Mesendoderm (in vitro differentiated cells): ENCODE results near the gene ALDH1A1.

ENCODE experiments used
- DNase-seq: peaks from one replicate; pipeline ENCODE4 v3.0.0; 2013
- H2AK5ac ChIP-seq: 2 replicates; pipeline ENCODE4 v1.6.1; 2013; ENCODE audit warnings: low read length, inconsistent platforms
- H2BK120ac ChIP-seq: 2 replicates; pipeline ENCODE4 v1.6.1; 2013; ENCODE audit warnings: low read depth, mild to moderate bottlenecking, low read length, moderate library complexity, mixed read lengths
- H2BK15ac ChIP-seq: replicated peaks from 2 replicates; pipeline ENCODE4 v1.6.1; 2013; ENCODE audit warnings: low read depth, mild to moderate bottlenecking, moderate library complexity
- H2BK5ac ChIP-seq: 2 replicates; pipeline ENCODE4 v1.6.1; 2013; ENCODE audit warnings: low read length, inconsistent platforms
- H3K18ac ChIP-seq: 2 replicates; pipeline ENCODE4 v1.6.1; 2013; ENCODE audit warnings: mild to moderate bottlenecking, low read length, mixed read lengths
- H3K23ac ChIP-seq: one replicate; pipeline ENCODE4 v1.6.1; 2013; ENCODE audit warnings: low read length
- H3K27ac ChIP-seq: 2 replicates; pipeline ENCODE4 v1.5.1; 2013; ENCODE audit warnings: low read depth, mild to moderate bottlenecking, inconsistent platforms, low read length, moderate library complexity
- H3K27me3 ChIP-seq: 2 replicates; pipeline ENCODE4 v1.6.1; 2013; ENCODE audit warnings: low read length, control low read depth, mild to moderate bottlenecking, inconsistent platforms; ENCODE audit not compliant: insufficient read depth, poor library complexity
- H3K36me3 ChIP-seq: 2 replicates; pipeline ENCODE4 v1.6.1; 2013; ENCODE audit warnings: low read length, inconsistent platforms; ENCODE audit not compliant: control insufficient read depth, insufficient read depth
- H3K4ac ChIP-seq: one replicate; pipeline ENCODE4 v1.6.1; 2013; ENCODE audit warnings: low read depth, mild to moderate bottlenecking, low read length, moderate library complexity
- H3K4me1 ChIP-seq: 2 replicates; pipeline ENCODE4 v1.6.1; 2013; ENCODE audit warnings: low read depth, low read length, inconsistent platforms; ENCODE audit not compliant: control insufficient read depth
- H3K4me2 ChIP-seq: 2 replicates; pipeline ENCODE4 v1.6.1; 2013; ENCODE audit warnings: low read length
- H3K4me3 ChIP-seq: 2 replicates; pipeline ENCODE4 v1.5.1; 2013; ENCODE audit warnings: mild to moderate bottlenecking, low read length
- H3K56ac ChIP-seq: one replicate; pipeline ENCODE4 v1.6.1; 2013; ENCODE audit warnings: low read length
- H3K79me1 ChIP-seq: 2 replicates; pipeline ENCODE4 v1.6.1; 2013; ENCODE audit warnings: low read length, inconsistent platforms
- H3K79me2 ChIP-seq: 2 replicates; pipeline ENCODE4 v1.6.1; 2013; ENCODE audit warnings: mild to moderate bottlenecking, low read length; ENCODE audit not compliant: control insufficient read depth, insufficient read depth
- H3K9ac ChIP-seq: 2 replicates; pipeline ENCODE4 v1.6.1; 2013; ENCODE audit warnings: low read length, inconsistent platforms
- H4K5ac ChIP-seq: one replicate; pipeline ENCODE4 v1.6.1; 2013; ENCODE audit warnings: low read length
- H4K8ac ChIP-seq: one replicate; pipeline ENCODE4 v1.6.1; 2013; ENCODE audit warnings: low read depth, mild to moderate bottlenecking, control low read depth, low read length, moderate library complexity
- WGBS: extraction: QIAGEN DNeasy Blood & Tissue Kit; methylation state at CpG from one replicate; pipeline ENCODE4 v1.1.7; 2013; ENCODE audit warnings: low lambda C conversion rate, missing lambda C conversion rate; ENCODE audit not compliant: insufficient coverage; ENCODE audit errors: extremely low coverage; 5-methylcytosine and 5-hydroxymethylcytosine counted together

Gene ALDH1A1

DNA sequence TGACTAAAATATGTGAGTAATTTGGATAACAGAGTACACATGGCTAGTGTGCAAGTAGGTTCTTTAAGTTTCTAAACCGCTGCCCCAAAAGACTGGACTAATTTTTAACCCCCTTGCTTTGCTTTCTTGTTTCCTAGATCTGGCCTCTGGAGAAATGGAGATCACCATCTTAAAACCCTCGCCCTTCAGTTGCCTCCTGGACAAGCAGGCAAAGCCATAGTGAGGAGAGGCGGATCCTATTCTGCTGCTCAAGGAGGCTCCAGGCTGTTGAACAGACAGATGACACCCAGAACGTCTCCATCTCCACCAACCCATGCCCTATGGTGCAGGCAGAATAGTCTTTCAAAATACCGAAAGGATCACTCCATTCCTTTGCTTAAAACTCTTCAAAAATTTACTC is 28.6 kb upstream of the ALDH1A1 start:
- peaks cover 2% of the 10 kb centered on the region for H3K4me1 ChIP-seq
- DNase-seq: no peak
- H3K56ac ChIP-seq: no peak overlapping the region
- no peaks in the 10 kb centered on the region for H3K79me2 ChIP-seq
- no CpG with 5 or more reads among the region's 5 CpGs for WGBS
- no peak overlapping the region for H2AK5ac ChIP-seq
- no peak overlapping the region for H3K4ac ChIP-seq
- H2BK120ac ChIP-seq: no peak overlapping the region
- H3K36me3 ChIP-seq: no peaks in the 10 kb centered on the region
- no peak overlapping the region for H2BK5ac ChIP-seq
- no peak overlapping the region for H2BK15ac ChIP-seq
- H3K4me3 ChIP-seq: no peak overlapping the region
- H3K23ac ChIP-seq: no peak overlapping the region
- H4K8ac ChIP-seq: no peak overlapping the region
- no peak overlapping the region for H3K27ac ChIP-seq
- no peak overlapping the region for H3K18ac ChIP-seq
- no peak overlapping the region for H3K4me2 ChIP-seq
- no peak overlapping the region for H3K9ac ChIP-seq
- H3K79me1 ChIP-seq: no peaks in the 10 kb centered on the region
- H3K27me3 ChIP-seq: no peaks in the 10 kb centered on the region
- H4K5ac ChIP-seq: no peak overlapping the region

DNA sequence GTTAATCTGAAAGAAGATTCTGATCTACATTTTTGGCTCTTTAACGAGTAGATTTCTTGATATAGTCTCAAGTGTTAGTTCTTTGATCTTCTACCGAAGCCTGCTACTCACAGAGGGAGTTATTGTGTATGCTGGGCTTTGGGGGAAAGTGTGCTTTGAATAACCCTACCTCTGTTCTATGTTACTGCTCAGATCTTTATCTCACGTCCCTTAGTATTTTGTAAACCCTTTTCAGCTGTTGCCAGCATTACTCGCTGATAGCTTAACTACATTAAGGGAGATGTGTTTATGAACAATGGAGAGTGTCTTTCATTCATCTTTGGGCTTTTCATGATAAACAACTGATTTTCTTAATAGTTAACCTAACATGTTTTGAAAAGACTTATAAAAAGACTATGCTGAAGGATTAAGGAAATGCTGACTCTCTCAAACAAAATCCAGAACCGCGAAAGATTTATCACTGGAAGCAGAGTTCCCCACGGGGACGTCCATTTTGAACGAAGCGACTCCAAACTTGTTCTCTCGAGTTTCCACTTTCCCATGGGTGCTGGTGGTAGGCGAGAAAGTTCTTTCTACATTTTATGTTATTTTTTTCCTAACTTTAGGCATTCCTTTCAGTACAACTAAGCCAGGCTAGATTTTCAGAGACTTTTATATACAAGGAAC is 27.9 kb upstream of the ALDH1A1 start:
- Histone ChIP-seq H3K36me3 (no peaks in the 10 kb centered on the region), H2BK120ac (no peak overlapping the region), H3K23ac (no peak overlapping the region), H3K56ac (no peak overlapping the region), H3K9ac (no peak overlapping the region), H3K4me3 (no peak overlapping the region), H4K5ac (no peak overlapping the region), H3K79me1 (no peaks in the 10 kb centered on the region), H3K4me1 (peaks cover 2% of the 10 kb centered on the region), H3K27me3 (no peaks in the 10 kb centered on the region), H3K4ac (no peak overlapping the region), H2AK5ac (no peak overlapping the region), H3K79me2 (no peaks in the 10 kb centered on the region), H3K4me2 (no peak overlapping the region), H4K8ac (no peak overlapping the region), H3K27ac (no peak overlapping the region), H2BK5ac (no peak overlapping the region), H3K18ac (no peak overlapping the region), H2BK15ac (no peak overlapping the region)
- WGBS: no CpG with 5 or more reads among the region's 12 CpGs
- DNase-seq: no peak

- peaks cover 2% of the 10 kb centered on the region for H3K4me1 ChIP-seq
- H2BK5ac ChIP-seq: no peak overlapping the region
- H3K56ac ChIP-seq: no peak overlapping the region
- H2AK5ac ChIP-seq: no peak overlapping the region
- H3K36me3 ChIP-seq: no peaks in the 10 kb centered on the region
- no peak for DNase-seq
- no peak overlapping the region for H3K23ac ChIP-seq
- no peak overlapping the region for H3K4me3 ChIP-seq
- H3K18ac ChIP-seq: no peak overlapping the region
- no peak overlapping the region for H3K4ac ChIP-seq
- H4K8ac ChIP-seq: no peak overlapping the region
- no CpG with 5 or more reads among the region's 2 CpGs for WGBS
- no peak overlapping the region for H4K5ac ChIP-seq
- no peaks in the 10 kb centered on the region for H3K27me3 ChIP-seq
- no peak overlapping the region for H3K27ac ChIP-seq
- no peak overlapping the region for H2BK15ac ChIP-seq
- H3K79me2 ChIP-seq: no peaks in the 10 kb centered on the region
- H3K9ac ChIP-seq: no peak overlapping the region
- no peak overlapping the region for H2BK120ac ChIP-seq
- H3K4me2 ChIP-seq: no peak overlapping the region
- H3K79me1 ChIP-seq: no peaks in the 10 kb centered on the region
These were observed 27.3 kb upstream of the ALDH1A1 start for GRCh38 chr9:72980183-72980582.

- Histone ChIP-seq H3K4me1 (peaks cover 2% of the 10 kb centered on the region), H4K5ac (no peak overlapping the region), H3K36me3 (no peaks in the 10 kb centered on the region), H3K27me3 (no peaks in the 10 kb centered on the region), H3K23ac (no peak overlapping the region), H2BK15ac (no peak overlapping the region), H3K9ac (no peak overlapping the region), H3K79me1 (no peaks in the 10 kb centered on the region), H3K27ac (no peak overlapping the region), H2BK120ac (no peak overlapping the region), H2AK5ac (no peak overlapping the region), H3K4ac (no peak overlapping the region), H4K8ac (no peak overlapping the region), H3K4me3 (no peak overlapping the region), H2BK5ac (no peak overlapping the region), H3K79me2 (no peaks in the 10 kb centered on the region), H3K18ac (no peak overlapping the region), H3K56ac (no peak overlapping the region), H3K4me2 (no peak overlapping the region)
- WGBS: no CpG with 5 or more reads among the region's 1 CpG
- DNase-seq: no peak
These were observed 26.7 kb upstream of the ALDH1A1 start for GRCh38 chr9:72979405-72980100.

DNA sequence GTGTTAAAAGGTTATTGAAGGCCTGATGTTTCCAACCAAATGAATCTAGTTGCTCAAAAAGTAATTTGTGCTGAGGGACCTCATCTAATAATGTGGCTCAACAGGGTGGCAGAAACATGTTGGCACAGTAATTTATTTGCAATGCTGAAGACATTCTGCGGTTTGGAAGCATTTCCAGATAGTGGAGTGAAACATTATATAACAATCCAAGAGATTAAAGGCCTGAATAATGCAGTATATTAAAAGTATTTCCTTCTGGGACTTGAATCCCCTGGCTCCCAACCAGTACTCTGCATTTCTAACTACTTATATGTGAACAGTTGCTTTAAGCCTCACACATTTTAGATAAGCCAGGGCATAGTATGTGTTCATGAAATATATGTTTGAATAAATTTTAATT is 25.9 kb upstream of the ALDH1A1 start:
- Histone ChIP-seq H3K56ac (no peak overlapping the region), H4K8ac (no peak overlapping the region), H3K23ac (no peak overlapping the region), H3K27me3 (no peaks in the 10 kb centered on the region), H2AK5ac (no peak overlapping the region), H3K9ac (no peak overlapping the region), H3K18ac (no peak overlapping the region), H3K4me1 (peaks cover 2% of the 10 kb centered on the region), H3K79me1 (no peaks in the 10 kb centered on the region), H4K5ac (no peak overlapping the region), H3K4me3 (no peak overlapping the region), H3K4ac (no peak overlapping the region), H3K4me2 (no peak overlapping the region), H3K27ac (no peak overlapping the region), H3K36me3 (no peaks in the 10 kb centered on the region), H2BK120ac (no peak overlapping the region), H2BK5ac (no peak overlapping the region), H3K79me2 (no peaks in the 10 kb centered on the region), H2BK15ac (no peak overlapping the region)
- no peak for DNase-seq
- WGBS: no CpG with 5 or more reads among the region's 1 CpG

- Histone ChIP-seq H4K8ac (no peak overlapping the region), H3K36me3 (no peaks in the 10 kb centered on the region), H4K5ac (no peak overlapping the region), H2BK15ac (no peak overlapping the region), H3K79me2 (no peaks in the 10 kb centered on the region), H3K4me2 (no peak overlapping the region), H3K18ac (no peak overlapping the region), H2BK120ac (no peak overlapping the region), H3K4ac (no peak overlapping the region), H3K23ac (no peak overlapping the region), H2BK5ac (no peak overlapping the region), H3K27ac (no peak overlapping the region), H3K9ac (no peak overlapping the region), H3K27me3 (no peaks in the 10 kb centered on the region), H3K4me3 (no peak overlapping the region), H3K56ac (no peak overlapping the region), H2AK5ac (no peak overlapping the region), H3K79me1 (no peaks in the 10 kb centered on the region), H3K4me1 (peaks cover 2% of the 10 kb centered on the region)
- no peak for DNase-seq
- WGBS: no CpG with 5 or more reads among the region's 2 CpGs
These were observed 24.8 kb upstream of the ALDH1A1 start for GRCh38 chr9:72977670-72978069.
